ENCODE results near the gene TTC13. TPM values are rescaled to one million over a fixed set of nuclear protein-coding genes. Genes with fewer than 3 reads are reported as not detected.
A peak's percentile ranks its signal among the peaks of the same experiment; 100 is the strongest.

TTC13 gene
- polyA plus RNA-seq, 3 donors: 9.2 to 24.4 (median 10.8) TPM

DNA sequence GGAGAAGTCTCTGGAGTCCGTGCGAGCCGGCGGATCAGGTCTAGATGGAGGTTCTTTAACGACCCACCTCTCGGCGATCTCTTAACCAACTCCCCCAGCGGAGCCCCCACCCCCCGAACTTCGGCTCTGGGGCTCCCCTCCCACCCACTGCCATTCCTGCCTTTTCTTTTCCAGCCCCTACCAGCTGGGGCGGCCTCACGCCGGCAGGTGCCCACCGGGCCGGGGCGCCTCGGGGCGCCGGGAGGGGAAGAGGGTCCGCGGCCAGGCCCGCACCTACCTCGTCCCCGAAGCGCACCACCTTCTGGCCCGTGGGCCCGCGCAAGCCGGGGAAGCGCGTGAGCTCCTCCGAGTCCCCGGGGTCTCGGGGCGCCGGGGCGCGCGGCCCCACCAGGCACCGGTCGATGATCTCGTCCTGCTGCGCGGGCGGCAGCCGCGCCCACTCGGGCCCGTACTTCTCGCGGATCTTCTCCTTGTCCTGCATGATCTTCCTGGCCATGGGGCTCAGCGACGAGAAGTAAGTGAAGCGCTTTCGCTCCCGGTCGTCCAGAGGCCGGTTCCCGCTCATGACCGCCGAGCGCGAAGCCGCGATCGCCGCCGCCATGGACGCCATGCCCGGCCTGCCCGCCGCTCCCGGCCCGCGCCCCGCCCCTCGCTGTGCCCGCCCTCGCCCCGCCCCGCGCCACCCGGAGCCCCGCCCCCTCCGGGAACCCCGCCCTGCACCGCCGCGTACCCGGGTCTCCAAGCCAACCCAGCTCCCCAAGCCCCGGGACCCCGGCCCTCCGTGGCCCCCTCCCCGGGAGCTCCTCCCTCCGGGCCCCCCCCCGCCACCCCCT is 110.5 kb downstream of the TTC13 start, which contains the start of gene C1orf198:
TSS of gene C1orf198 (minus strand) at position 619 of the 833 bp plus-strand sequence. CDS start at position 610, 9 bp downstream.
- Mint-ChIP-seq H3K27ac (peak within 1 kb of the TSS in 4 of 7 donors; percentile 50 to 85 (median 70)), H3K4me1 (peaks cover 15% of the 10 kb centered on the region), H3K4me3 (peak within 1 kb of the TSS; percentile 93 to 95), H3K27me3 (ENCODE audit: low read depth in 3 of 3) (peaks cover 37 to 51% (median 49%) of the 10 kb centered on the region in 3 donors), H3K9me3 (peaks cover 0 to 6% (median 4%) of the 10 kb centered on the region in 7 donors), H3K36me3 (peaks cover 4 to 6% of the 10 kb centered on the region in 2 donors)
- Histone ChIP-seq H3K36me3 (replicated peaks in 1 of 2; ENCODE audit: control insufficient read depth in 1 of 2, insufficient read depth in 2 of 2, low read length in 2 of 2) (no peaks in the 10 kb centered on the region), H3K4me3 (replicated peaks in 1 of 3; ENCODE audit: low read depth in 2 of 3, low read length in 3 of 3) (peak within 1 kb of the TSS; percentile 48 to 91 (median 86)), H4K20me1 (ENCODE audit: insufficient read depth, low read length) (no peaks in the 10 kb centered on the region), H3K27ac (ENCODE audit: low read depth in 1 of 2, low read length in 2 of 2) (no peak within 1 kb of the TSS), H3K27me3 (ENCODE audit: control insufficient read depth in 2 of 2, insufficient read depth in 2 of 2, low read length in 2 of 2) (peaks cover 24 to 39% of the 10 kb centered on the region in 2 donors), H3K9me3 (replicated peaks in 1 of 2; ENCODE audit: control insufficient read depth in 1 of 2, insufficient read depth in 1 of 2, low read length in 2 of 2) (no peaks in the 10 kb centered on the region), H3K9ac (ENCODE audit: insufficient read depth, low read length, poor library complexity, severe bottlenecking) (peak within 1 kb of the TSS; percentile 80), H3K79me2 (ENCODE audit: insufficient read depth, low read length) (no peaks in the 10 kb centered on the region), H3K4me2 (replicated peaks; ENCODE audit: extremely low read depth, low read length, poor library complexity, severe bottlenecking) (peak within 1 kb of the TSS; percentile 98), H3K4me1 (ENCODE audit: control insufficient read depth in 1 of 2, insufficient read depth in 2 of 2, low read length in 2 of 2) (peaks cover 11 to 15% of the 10 kb centered on the region in 2 donors), H2AFZ (ENCODE audit: insufficient read depth, low read depth, low read length, poor library complexity, severe bottlenecking) (peak within 1 kb of the TSS; percentile 95)
- intact Hi-C loops (cut with micrococcal nuclease): loop anchor here in 1 of 2 donors (5.0 kb wide), 1 partner anchor 109 kb away; the partner anchor contains the start of genes ARV1 and TTC13
- TF ChIP-seq, protein P1, sequence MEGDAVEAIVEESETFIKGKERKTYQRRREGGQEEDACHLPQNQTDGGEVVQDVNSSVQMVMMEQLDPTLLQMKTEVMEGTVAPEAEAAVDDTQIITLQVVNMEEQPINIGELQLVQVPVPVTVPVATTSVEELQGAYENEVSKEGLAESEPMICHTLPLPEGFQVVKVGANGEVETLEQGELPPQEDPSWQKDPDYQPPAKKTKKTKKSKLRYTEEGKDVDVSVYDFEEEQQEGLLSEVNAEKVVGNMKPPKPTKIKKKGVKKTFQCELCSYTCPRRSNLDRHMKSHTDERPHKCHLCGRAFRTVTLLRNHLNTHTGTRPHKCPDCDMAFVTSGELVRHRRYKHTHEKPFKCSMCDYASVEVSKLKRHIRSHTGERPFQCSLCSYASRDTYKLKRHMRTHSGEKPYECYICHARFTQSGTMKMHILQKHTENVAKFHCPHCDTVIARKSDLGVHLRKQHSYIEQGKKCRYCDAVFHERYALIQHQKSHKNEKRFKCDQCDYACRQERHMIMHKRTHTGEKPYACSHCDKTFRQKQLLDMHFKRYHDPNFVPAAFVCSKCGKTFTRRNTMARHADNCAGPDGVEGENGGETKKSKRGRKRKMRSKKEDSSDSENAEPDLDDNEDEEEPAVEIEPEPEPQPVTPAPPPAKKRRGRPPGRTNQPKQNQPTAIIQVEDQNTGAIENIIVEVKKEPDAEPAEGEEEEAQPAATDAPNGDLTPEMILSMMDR (IDR thresholded peaks at IDR 0.05): no peak
- WGBS (ENCODE audit: insufficient coverage): under 1% methylated on average over 64 of the region's 96 CpGs
- DNase-seq: peak; percentile 35 to 57 (median 50)

DNA sequence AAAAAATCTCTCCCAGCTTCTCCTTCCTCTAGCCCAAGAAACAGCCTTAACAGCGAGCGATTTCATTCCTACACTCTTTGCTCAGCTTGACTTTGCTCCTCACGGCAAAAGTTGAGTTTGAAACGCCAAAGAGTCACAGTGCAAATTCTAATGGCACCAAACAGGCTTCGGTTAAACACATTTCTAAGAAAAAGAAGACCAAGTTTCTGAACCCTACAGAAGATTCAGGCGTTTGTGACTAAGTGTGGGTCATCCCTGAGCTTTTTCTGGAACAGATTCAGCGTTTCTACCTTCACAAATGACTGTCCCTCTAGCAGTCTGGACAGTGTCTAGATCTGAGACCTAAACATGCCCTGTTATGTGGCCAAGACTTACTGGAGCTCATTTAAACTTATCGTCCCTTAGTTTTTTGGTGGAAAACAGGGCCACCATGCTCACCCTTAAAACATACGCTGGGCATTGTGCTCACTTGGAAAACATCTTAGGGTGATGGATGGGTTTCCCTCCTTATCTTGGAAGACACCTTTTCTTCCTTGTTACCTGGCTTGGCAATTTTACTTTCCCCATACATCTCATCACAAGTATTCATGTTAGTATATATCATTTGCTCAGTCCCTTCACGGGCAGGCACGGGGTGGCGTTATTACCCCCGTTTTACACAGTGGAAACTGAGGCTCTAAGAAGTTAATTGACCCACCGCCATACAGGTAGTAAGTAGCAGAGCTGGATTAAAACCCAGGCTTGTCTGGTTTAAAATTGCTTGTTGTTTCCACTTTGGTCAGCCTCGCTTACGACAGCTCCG is 111.4 kb downstream of the TTC13 start:
- intact Hi-C loops (cut with micrococcal nuclease): loop anchor here in 1 of 2 donors (5.0 kb wide), 1 partner anchor 110 kb away; the partner anchor contains the start of genes ARV1 and TTC13

More for the DNA sequence above, 111.4 kb downstream of the TTC13 start:
- Mint-ChIP-seq H3K27me3 (ENCODE audit: low read depth in 3 of 3) (peaks cover 37 to 50% (median 47%) of the 10 kb centered on the region in 3 donors), H3K9me3 (peaks cover 0 to 6% (median 4%) of the 10 kb centered on the region in 7 donors), H3K4me1 (peaks cover 15% of the 10 kb centered on the region), H3K4me3 (peak overlapping the region; percentile 90 to 93), H3K36me3 (peaks cover 4 to 6% of the 10 kb centered on the region in 2 donors), H3K27ac (peak overlapping the region in 2 of 7 donors; percentile 8 to 74)
- H4K20me1 ChIP-seq (ENCODE audit: insufficient read depth, low read length): no peaks in the 10 kb centered on the region
- TF ChIP-seq, protein P1 (IDR thresholded peaks at IDR 0.05): no peak
- H3K9ac ChIP-seq (ENCODE audit: insufficient read depth, low read length, poor library complexity, severe bottlenecking): peak overlapping the region; percentile 80
- peaks cover 11 to 15% of the 10 kb centered on the region in 2 donors for H3K4me1 ChIP-seq (ENCODE audit: control insufficient read depth in 1 of 2, insufficient read depth in 2 of 2, low read length in 2 of 2)
- H3K36me3 ChIP-seq (replicated peaks in 1 of 2; ENCODE audit: control insufficient read depth in 1 of 2, insufficient read depth in 2 of 2, low read length in 2 of 2): no peaks in the 10 kb centered on the region
- peak overlapping the region; percentile 48 to 91 (median 86) for H3K4me3 ChIP-seq (replicated peaks in 1 of 3; ENCODE audit: low read depth in 2 of 3, low read length in 3 of 3)
- no peak for DNase-seq
- H3K79me2 ChIP-seq (ENCODE audit: insufficient read depth, low read length): no peaks in the 10 kb centered on the region
- 63% methylated on average over 10 of the region's 17 CpGs for WGBS (ENCODE audit: insufficient coverage)
- peaks cover 24 to 39% of the 10 kb centered on the region in 2 donors for H3K27me3 ChIP-seq (ENCODE audit: control insufficient read depth in 2 of 2, insufficient read depth in 2 of 2, low read length in 2 of 2)
- H3K4me2 ChIP-seq (replicated peaks; ENCODE audit: extremely low read depth, low read length, poor library complexity, severe bottlenecking): peak overlapping the region; percentile 98
- H3K9me3 ChIP-seq (replicated peaks in 1 of 2; ENCODE audit: control insufficient read depth in 1 of 2, insufficient read depth in 1 of 2, low read length in 2 of 2): no peaks in the 10 kb centered on the region
- H3K27ac ChIP-seq (ENCODE audit: low read depth in 1 of 2, low read length in 2 of 2): no peak overlapping the region
- peak overlapping the region; percentile 95 for H2AFZ ChIP-seq (ENCODE audit: insufficient read depth, low read depth, low read length, poor library complexity, severe bottlenecking)

Measured in CD14-positive monocyte (primary cell).